ENCODE data around the gene NCDN.

NCDN gene

GRCh38 chr1:35591211-35591610 lies 33.6 kb downstream of the NCDN start:
- no peak for DNase-seq (ENCODE audit: low read depth in 2 of 2)
- TF ChIP-seq, protein P1, sequence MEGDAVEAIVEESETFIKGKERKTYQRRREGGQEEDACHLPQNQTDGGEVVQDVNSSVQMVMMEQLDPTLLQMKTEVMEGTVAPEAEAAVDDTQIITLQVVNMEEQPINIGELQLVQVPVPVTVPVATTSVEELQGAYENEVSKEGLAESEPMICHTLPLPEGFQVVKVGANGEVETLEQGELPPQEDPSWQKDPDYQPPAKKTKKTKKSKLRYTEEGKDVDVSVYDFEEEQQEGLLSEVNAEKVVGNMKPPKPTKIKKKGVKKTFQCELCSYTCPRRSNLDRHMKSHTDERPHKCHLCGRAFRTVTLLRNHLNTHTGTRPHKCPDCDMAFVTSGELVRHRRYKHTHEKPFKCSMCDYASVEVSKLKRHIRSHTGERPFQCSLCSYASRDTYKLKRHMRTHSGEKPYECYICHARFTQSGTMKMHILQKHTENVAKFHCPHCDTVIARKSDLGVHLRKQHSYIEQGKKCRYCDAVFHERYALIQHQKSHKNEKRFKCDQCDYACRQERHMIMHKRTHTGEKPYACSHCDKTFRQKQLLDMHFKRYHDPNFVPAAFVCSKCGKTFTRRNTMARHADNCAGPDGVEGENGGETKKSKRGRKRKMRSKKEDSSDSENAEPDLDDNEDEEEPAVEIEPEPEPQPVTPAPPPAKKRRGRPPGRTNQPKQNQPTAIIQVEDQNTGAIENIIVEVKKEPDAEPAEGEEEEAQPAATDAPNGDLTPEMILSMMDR (IDR thresholded peaks at IDR 0.05; ENCODE audit: low read depth, low read length), result no peak
- H3K4me3 ChIP-seq (replicated peaks in 1 of 2; ENCODE audit: low read depth in 2 of 2, low read length in 2 of 2), result no peak overlapping the region

- no peak overlapping the region for H3K4me3 ChIP-seq (replicated peaks in 1 of 2; ENCODE audit: low read depth in 2 of 2, low read length in 2 of 2)
- TF ChIP-seq, protein P1 (IDR thresholded peaks at IDR 0.05; ENCODE audit: low read depth, low read length), result no peak
- DNase-seq (ENCODE audit: low read depth in 2 of 2), result peak in 1 of 2 donors; percentile 31
Measured at GRCh38 chr1:35592991-35593769, 35.6 kb downstream of the NCDN start.

DNA sequence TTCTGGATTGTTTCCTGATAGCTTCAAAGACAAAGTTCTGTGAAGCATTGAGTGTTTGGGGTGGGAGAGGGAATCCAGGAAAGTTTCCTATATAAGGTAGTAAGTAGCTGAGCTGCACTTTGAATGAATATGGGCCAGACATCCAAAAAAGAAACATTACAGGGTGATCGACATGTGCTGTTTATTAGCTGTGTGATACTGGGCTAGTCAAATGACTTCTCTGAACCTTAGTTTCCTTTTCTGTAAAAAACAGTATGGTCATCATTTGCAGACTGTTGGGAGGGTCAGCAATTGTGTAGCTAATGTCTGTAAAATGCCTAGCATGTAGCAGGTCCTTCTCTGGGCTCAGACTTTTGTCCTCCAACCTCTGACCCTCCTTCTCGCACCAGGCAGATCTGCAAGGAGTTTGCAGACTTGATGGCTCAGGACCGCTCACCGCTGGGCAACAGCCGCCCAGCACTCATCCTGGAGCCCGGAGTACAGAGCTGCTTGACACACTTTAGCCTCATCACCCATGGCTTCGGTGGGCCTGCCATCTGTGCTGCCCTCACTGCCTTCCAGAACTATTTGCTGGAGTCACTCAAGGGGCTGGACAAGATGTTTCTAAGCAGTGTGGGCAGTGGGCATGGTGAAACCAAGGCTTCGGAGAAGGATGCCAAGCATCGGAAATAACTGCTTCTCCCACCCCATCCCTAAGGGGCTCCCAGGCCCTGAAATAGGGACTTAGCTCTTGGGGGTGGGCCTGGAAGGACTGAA lies 36.6 kb downstream of the NCDN start:
- H3K4me3 ChIP-seq (replicated peaks in 1 of 2; ENCODE audit: low read depth in 2 of 2, low read length in 2 of 2), result no peak overlapping the region
- no peak for DNase-seq (ENCODE audit: low read depth in 2 of 2)
- TF ChIP-seq, protein P1 (IDR thresholded peaks at IDR 0.05; ENCODE audit: low read depth, low read length), result no peak

DNA sequence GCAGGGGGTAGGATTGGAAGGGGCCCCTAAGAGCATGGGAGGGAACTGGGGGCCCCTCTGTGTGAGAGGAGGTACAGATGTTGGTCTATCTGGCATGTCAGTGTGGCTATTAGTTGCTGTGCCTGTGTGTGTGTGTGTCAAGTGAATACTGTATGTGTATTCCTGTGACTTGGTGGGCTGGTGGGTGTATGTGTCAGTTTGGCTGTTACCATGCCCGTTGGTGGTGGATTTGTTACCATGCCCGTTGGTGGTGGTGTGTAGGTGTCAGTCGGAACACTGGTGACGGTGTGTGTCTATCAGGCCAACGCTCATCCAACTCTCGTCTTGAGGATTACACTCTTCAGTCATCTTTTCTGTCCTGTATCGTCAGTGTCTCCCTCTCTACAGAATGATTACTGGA lies 38.1 kb downstream of the NCDN start:
- TF ChIP-seq, protein P1 (IDR thresholded peaks at IDR 0.05; ENCODE audit: low read depth, low read length), result no peak
- no peak for DNase-seq (ENCODE audit: low read depth in 2 of 2)
- no peak overlapping the region for H3K4me3 ChIP-seq (replicated peaks in 1 of 2; ENCODE audit: low read depth in 2 of 2, low read length in 2 of 2)

DNA sequence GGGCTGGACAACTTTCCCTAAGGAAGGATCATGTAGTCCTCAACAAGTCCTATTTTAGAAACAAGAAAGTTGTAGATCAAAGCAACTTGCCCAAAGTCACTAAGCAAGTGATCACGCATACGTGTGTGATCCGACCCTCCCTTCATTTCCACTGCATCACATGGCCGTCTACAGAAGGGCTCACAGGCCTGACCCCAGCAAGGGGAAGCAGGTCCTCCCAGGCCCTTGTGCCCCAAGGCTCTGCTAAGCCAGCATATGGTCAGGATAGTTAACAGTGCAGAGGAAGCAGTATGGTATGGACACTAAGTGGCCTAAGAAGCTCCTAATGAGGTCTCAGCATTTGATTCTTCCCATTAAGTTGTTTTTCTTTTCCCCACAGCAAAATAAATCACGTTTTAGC lies 40.3 kb downstream of the NCDN start:
- TF ChIP-seq, protein P1 (IDR thresholded peaks at IDR 0.05; ENCODE audit: low read depth, low read length), result no peak
- DNase-seq (ENCODE audit: low read depth in 2 of 2), result no peak
- H3K4me3 ChIP-seq (replicated peaks in 1 of 2; ENCODE audit: low read depth in 2 of 2, low read length in 2 of 2), result no peak overlapping the region

GRCh38 chr1:35598895-35599294 lies 41.3 kb downstream of the NCDN start:
- no peak overlapping the region for H3K4me3 ChIP-seq (replicated peaks in 1 of 2; ENCODE audit: low read depth in 2 of 2, low read length in 2 of 2)
- TF ChIP-seq, protein P1 (IDR thresholded peaks at IDR 0.05; ENCODE audit: low read depth, low read length), result no peak
- DNase-seq (ENCODE audit: low read depth in 2 of 2), result no peak
